HepG2 (cell line): ENCODE measurements around the gene BRAF. TPM values are rescaled to one million over a fixed set of nuclear protein-coding genes. Genes with fewer than 3 reads are reported as not detected.

Source experiments
- ATF1 ChIP-seq: IDR thresholded peaks from 2 replicates; pipeline ENCODE4 v1.6.1; 2016; ENCODE audit warnings: mild to moderate bottlenecking, control low read depth
- BRF2 ChIP-seq: sonication (generic); formaldehyde crosslinking; IDR thresholded peaks from 2 replicates; pipeline ENCODE4 v1.8.1; 2022; ENCODE audit warnings: mild to moderate bottlenecking, missing genetic modification reagents
- DMTF1 ChIP-seq: sonication (generic); formaldehyde crosslinking; IDR thresholded peaks from 2 replicates; pipeline ENCODE4 v1.4.0; 2020; ENCODE audit warnings: mild to moderate bottlenecking, missing genetic modification reagents
- EHMT2 ChIP-seq: fragments of 200-600 bp; sonication (generic); IDR thresholded peaks from 2 replicates; pipeline ENCODE4 v1.7.0; 2017; ENCODE audit warnings: antibody characterized with exemption, low read depth, low read length, borderline replicate concordance
- ETV6 ChIP-seq: sonication (generic); formaldehyde crosslinking; conservative IDR thresholded peaks from 2 replicates; pipeline ENCODE4 v1.4.0; 2020; ENCODE audit warnings: missing genetic modification reagents
- FUBP1 ChIP-seq: sonication (generic); formaldehyde crosslinking; IDR thresholded peaks from 2 replicates; pipeline ENCODE4 v1.5.1; 2020; ENCODE audit warnings: missing genetic modification reagents, mild to moderate bottlenecking, borderline replicate concordance
- HES4 ChIP-seq: sonication (generic); formaldehyde crosslinking; IDR thresholded peaks from 2 replicates; pipeline ENCODE4 v1.9.0; 2021; ENCODE audit warnings: mild to moderate bottlenecking, missing genetic modification reagents, borderline replicate concordance
- HOXA7 ChIP-seq: sonication (generic); formaldehyde crosslinking; IDR thresholded peaks from 2 replicates; pipeline ENCODE4 v1.8.1; 2022; ENCODE audit warnings: mild to moderate bottlenecking, missing genetic modification reagents, moderate library complexity
- LBX2 ChIP-seq: sonication (generic); formaldehyde crosslinking; IDR thresholded peaks from 2 replicates; pipeline ENCODE4 v1.5.0; 2020; ENCODE audit warnings: missing genetic modification reagents, mild to moderate bottlenecking, borderline replicate concordance
- MXD1 ChIP-seq: sonication (generic); formaldehyde crosslinking; IDR thresholded peaks from 2 replicates; pipeline ENCODE4 v1.4.0; 2020; ENCODE audit warnings: mild to moderate bottlenecking, missing genetic modification reagents
- PCBP1 ChIP-seq: fragments of 200-400 bp; formaldehyde crosslinking; IDR thresholded peaks from 2 replicates; pipeline ENCODE4 v1.6.1; 2017; ENCODE audit warnings: mild to moderate bottlenecking, low read depth, low read length, borderline replicate concordance
- PRDM10 ChIP-seq: sonication (generic); formaldehyde crosslinking; IDR thresholded peaks from 2 replicates; pipeline ENCODE4 v1.4.0; 2020; ENCODE audit warnings: low read depth, missing genetic modification reagents
- THAP11 ChIP-seq: IDR thresholded peaks from 2 replicates; pipeline ENCODE4 v1.6.1; 2016; ENCODE audit warnings: missing biosample characterization, missing genetic modification reagents
- ZNF513 ChIP-seq: sonication (generic); formaldehyde crosslinking; conservative IDR thresholded peaks from 2 replicates; pipeline ENCODE4 v1.5.0; 2020; ENCODE audit warnings: missing genetic modification reagents
- ZNF549 ChIP-seq: sonication (generic); formaldehyde crosslinking; IDR thresholded peaks from 2 replicates; pipeline ENCODE4 v1.5.0; 2020; ENCODE audit warnings: missing genetic modification reagents
- ZNF564 ChIP-seq: sonication (generic); formaldehyde crosslinking; IDR thresholded peaks from 2 replicates; pipeline ENCODE4 v1.8.1; 2023; ENCODE audit warnings: mild to moderate bottlenecking, missing genetic modification reagents
- polyA plus RNA-seq, 8 experiments: library from polyadenylated mRNA; depleted of rRNA in 3 of 8; stranded (reverse) in 7 of 8; unstranded in 1 of 8; fragments of >200 nt; fragmentation: Illumina TruSeq in 4 of 8; extraction: Trizol in 4 of 8; gene quantifications; 2 replicates each; pipeline versions ENCODE4 v1.2.1 to v1.2.3, GENCODE V29; 2011 to 2016; ENCODE audit warnings: low read depth in 4 of 8, missing spikeins in 1 of 8, mixed read lengths in 1 of 8; ENCODE audit not compliant: insufficient read depth in 1 of 8
- total RNA-seq, 5 experiments: library from RNA; depleted of rRNA; stranded (reverse); fragments of >200 nt; fragmentation: Illumina TruSeq; extraction: Trizol; gene quantifications; 2 replicates each; pipeline ENCODE4 v1.2.3, GENCODE V29; 2016; ENCODE audit warnings: low read depth in 1 of 5

Gene BRAF
- total and polyA plus RNA-seq, 2 of the 13 experiments (the other 11 are each of a cell fraction or from before 2014, with no cell fraction given) = 12.5 to 13.4 TPM

GRCh38 chr7:140924821-140925421, at the start of gene BRAF (continued):
- TF ChIP-seq ZNF513 (CRISPR knock-in tag) (no peak), HOXA7 (no peak), MXD1 (no peak), PCBP1 (peak; percentile 88; the same call in 1 of the 2 replicates), HES4 (CRISPR knock-in tag) (no peak), ZNF549 (no peak), BRF2 (CRISPR knock-in tag) (no peak), ZNF564 (CRISPR knock-in tag) (no peak), PRDM10 (CRISPR knock-in tag) (no peak), ETV6 (CRISPR knock-in tag) (no peak; the same call in 1 of the 2 replicates), THAP11 (CRISPR knock-in tag) (peak; percentile 46; the same call in 1 of the 2 replicates), ATF1 (peak; percentile 93), DMTF1 (CRISPR knock-in tag) (no peak), LBX2 (CRISPR knock-in tag) (no peak), FUBP1 (CRISPR knock-in tag) (no peak), EHMT2 (no peak)
